HL-60/S4 treated with retinoic acid at 250 ng/mL for 4 days and 3 days (cell line): Measurements from ENCODE around the gene SAMMSON.

ENCODE experiments used
- in situ Hi-C: fragments of 300-500 bp; cut with MboI; formaldehyde crosslinking; loops from 2 replicates; pipeline ENCODE4 v1.7.0; 2022; ENCODE audit warnings: low sequenced_read_pairs

SAMMSON gene

DNA sequence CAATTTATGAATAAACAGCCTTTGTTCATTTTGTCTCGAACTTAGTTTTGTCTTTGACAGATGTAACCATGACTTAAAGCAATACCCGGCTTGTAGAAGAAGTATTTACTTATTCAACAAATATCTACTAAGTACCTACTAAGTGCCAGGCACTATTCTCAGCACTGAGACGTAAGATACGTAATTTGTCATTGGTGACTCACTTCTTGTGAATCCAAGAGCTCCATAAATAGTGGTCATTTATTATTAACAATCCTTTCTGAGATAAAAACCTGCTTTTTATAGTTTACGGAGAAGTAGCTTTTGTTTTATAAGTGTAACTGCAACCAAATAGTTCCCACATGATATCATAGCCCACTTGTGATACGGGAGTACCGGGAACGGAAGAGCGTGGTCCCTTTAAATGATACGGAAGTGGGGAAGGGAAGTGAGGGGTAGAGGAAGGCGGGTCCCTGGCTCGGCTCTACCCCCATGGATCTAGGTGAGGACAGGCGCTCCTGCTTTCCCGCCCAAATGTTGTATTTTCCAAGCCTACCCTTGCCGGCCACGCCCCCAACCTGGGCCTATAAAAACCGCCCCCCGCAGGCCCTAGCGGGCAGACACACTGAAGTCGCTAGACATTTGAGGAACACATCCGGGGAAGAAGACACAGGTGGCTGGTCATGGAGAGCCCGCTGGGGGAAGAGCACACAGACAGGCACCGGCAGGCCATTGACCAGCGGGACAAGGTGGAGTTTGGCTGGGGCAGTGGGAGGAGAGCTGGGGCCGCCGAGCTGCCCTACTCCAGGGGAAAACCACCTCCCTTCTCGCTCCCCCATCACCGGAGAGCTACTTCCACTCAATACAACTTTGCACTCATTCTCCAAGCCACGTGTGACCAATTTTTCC lies at the start of gene SAMMSON:
SAMMSON (plus strand) TSS at position 594 of the 888 bp plus-strand sequence.
- in situ Hi-C loops: no loop called here

- in situ Hi-C loops: no loop called here
Measured at GRCh38 chr3:69951616-69952015, 47.9 kb upstream of the SAMMSON start.

DNA sequence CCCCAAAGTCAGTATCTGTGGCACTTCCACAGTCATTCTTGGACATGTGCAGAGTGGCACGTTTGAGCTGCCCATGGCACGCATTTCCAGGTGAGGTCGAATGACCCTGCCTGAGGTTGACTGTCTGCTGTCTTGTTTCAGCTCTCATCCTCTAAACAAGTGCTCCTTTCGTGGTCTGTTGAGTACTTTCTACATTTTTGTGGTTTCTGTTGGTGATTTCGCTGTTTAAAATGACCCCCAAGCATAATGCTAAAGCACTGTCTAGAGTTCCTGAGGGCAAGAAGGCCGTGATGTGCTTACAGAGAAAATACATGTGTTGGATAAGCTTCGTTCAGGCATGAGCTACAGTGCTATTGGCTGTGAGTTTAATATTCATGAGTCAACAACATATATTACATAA lies 40.0 kb upstream of the SAMMSON start:
- in situ Hi-C loops: no loop called here

DNA sequence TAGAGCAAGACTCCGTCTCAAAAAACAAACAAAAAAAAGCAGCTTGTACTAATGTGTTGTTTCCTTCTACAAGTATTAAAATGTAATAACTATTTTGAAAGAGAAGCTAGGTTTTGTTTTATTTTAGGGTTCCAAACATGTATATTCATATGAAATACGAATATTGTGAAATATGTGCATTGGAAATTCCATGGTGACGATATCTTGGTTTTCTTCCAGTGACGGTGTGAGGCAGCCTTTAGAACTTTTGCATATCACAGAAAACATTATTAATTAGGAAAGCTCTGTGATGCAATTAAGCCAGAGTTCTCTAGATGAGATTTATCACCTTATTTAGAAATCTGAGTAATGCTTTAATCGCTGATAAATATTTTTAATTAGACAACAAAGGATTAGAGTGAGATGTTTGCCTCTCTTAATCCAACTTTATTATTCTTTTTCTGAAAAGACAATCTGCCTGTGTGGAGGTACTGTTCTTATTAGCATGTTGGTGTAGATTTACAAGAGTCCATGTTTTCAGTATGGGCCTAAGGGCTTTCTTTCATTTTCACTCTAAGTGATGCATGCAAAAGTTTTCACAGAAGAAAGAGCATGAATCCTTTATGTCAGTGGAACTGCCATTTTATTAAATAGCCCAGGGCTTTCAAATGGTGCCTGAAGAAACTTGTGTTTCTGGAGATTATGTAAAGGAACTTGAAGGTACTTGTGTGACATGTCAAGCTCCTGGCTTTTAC lies 37.7 kb upstream of the SAMMSON start:
- in situ Hi-C loops: no loop called here

GRCh38 chr3:69963643-69964042 lies 35.9 kb upstream of the SAMMSON start:
- in situ Hi-C loops: no loop called here

DNA sequence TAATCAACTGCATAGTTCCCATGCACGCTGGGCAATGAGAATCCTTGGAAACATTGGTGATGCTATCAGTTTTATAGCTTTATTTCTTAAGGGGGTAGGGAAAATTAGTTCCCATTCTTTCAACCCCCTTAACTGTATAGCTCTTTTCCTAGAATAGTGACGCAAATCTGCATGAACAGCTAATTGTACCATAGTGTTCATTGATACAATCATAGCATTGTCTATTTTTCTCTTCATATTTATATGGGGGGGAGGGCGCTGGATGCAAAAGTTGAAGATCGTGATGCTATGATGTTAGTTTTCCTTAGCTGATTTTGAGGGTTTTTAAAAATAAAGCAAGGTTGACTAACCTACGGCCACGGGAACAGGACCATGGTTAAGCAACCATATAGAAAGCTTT lies 32.4 kb upstream of the SAMMSON start:
- in situ Hi-C loops: no loop called here

- in situ Hi-C loops: no loop called here
Measured at GRCh38 chr3:69970827-69971226, 28.7 kb upstream of the SAMMSON start.

DNA sequence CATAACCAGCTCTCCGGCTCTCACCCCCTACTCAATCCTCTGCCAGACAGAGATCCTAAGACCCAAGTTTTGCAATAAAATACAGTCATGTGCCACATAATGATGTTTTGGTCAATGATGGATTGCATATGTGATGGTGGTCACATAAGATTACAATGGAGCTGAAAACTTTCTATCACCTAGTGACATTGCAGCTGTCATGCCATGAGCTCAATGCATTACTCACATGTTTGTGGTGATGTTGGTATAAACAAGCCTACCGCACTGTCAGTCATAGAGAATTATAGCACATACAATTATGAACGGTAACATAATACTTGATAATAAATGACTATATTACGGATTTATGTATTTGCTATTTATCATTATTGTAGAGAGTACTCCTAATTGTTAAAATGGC lies 26.9 kb upstream of the SAMMSON start:
- in situ Hi-C loops: no loop called here

DNA sequence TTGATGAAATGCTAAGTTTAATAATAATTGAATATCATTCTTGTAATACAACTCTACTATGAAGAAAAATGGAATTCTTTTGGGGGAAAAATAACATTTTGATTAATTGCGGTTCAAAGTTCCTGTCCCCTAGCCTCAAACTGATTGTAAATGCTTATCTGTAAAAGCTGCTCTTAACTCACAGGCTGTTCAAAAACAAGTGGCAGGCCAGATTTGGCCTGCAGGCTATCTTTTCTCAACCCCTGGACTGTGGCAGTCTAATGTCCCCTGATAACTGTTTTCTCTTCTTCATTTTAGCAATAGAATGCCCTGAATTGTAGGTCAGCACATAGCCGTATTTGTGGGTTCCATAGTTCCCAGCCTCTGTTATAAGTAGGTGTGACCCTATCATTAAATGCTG lies 23.5 kb upstream of the SAMMSON start:
- in situ Hi-C loops: no loop called here

- in situ Hi-C loops: no loop called here
Measured at GRCh38 chr3:69983546-69984265, 15.8 kb upstream of the SAMMSON start.

DNA sequence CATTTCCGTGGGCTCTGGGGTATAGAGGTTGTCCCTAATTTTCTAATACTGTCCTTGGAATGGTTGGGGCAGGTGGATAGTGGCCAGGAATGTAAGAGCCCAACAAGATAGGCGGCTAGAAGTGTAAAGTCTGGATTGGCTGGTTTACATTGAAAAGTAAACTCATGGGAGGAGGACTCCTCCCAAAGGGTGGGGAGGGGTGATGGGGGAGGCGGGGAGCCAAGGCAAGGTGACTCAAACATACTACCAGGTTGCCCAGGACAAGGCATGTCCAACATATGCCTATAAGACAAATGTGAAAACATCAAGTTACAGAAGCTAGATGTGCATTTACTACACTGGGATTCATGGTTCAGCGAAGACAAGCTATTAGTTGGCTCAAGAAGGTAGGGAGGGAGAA lies 14.3 kb upstream of the SAMMSON start:
- in situ Hi-C loops: no loop called here

- in situ Hi-C loops: no loop called here
Measured at GRCh38 chr3:69986419-69986818, 13.1 kb upstream of the SAMMSON start.

- in situ Hi-C loops: no loop called here
Measured at GRCh38 chr3:69987833-69988232, 11.7 kb upstream of the SAMMSON start.

GRCh38 chr3:69993757-69994156 lies 5.8 kb upstream of the SAMMSON start:
- in situ Hi-C loops: no loop called here

- in situ Hi-C loops: no loop called here
Measured at GRCh38 chr3:69994919-69995318, 4.6 kb upstream of the SAMMSON start.

DNA sequence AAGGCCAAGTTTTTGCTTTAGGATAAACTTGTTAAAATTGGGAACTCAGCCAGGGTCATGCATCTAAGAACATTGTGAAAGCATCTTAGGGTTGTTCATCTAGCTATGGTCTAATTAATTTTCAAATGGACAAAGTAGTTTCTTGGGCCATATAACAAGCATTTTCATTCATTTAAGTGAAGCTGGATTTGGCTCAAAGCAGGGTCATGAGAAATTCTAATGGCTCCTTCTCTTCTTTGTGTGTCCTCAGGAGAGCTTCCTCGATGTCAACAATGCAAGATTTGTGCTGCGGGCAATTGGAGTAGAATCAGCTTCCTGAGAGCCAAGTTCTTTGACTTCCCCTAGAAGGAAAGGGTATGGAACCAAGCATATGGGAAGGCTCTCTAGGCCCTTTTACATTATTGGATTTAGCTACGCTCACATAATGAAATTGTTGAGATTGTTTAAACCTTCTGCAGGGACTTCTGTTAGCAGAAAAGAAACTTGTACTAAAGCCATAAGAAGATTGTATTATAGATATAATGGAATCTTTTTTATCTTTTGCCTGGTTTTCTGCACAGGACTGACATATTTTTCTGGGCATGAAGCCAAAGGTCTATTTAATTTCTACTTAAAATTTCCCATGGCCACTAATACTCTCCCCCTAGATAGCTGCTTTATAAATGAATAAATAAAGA lies 1.8 kb upstream of the SAMMSON start:
- in situ Hi-C loops: no loop called here

DNA sequence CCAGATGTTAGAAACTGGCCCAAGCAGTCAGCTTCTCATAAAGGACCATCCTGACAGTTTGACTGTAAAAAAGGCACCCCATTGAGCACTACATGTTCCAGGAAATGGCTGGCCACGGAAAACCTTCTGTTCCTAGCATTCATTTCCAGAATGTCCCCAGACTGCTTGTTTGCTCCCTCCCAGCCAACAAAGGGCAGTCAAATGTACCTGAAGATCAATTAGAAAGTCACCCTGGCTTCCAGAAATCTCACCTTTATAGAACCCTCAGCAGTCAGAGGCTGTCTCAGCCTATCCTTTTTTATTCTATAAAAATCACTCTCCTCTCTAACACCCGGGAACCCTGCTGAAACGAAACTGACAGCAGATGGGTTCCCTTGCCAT lies 784 bp upstream of the SAMMSON start:
- in situ Hi-C loops: no loop called here

GRCh38 chr3:70000028-70000410 lies 486 bp downstream of the SAMMSON start:
- in situ Hi-C loops: no loop called here

GRCh38 chr3:70000563-70001081 lies 1.1 kb downstream of the SAMMSON start:
- in situ Hi-C loops: no loop called here

DNA sequence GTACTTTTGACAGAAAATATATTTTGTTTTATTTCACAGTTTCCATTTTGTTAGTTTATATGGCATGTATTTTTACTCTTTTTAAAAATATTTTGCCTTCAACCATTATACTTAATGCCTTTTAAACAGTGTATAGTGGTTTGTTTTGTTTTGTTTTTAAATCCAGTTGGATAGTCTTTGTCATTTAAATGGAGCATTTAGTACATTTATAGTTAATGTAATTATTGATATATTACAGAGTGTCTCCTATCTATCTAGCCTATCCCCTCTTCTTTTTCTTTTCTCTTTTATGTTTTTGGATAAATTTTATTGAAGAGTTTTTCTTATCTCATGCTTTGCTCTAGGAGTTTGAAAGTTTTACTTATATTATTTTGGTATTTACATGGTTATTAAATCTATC lies 3.6 kb downstream of the SAMMSON start:
- in situ Hi-C loops: no loop called here

- in situ Hi-C loops: no loop called here
Measured at GRCh38 chr3:70006089-70006488, 6.6 kb downstream of the SAMMSON start.
